Loucy (cell line): ENCODE data around the gene HS6ST1.

Source experiments
- EZH2phosphoT487 ChIP-seq: fragments of 200-600 bp; IDR thresholded peaks from 2 replicates; pipeline ENCODE4 v1.6.1; 2018; ENCODE audit warnings: antibody characterized with exemption, mild to moderate bottlenecking, moderate library complexity, borderline replicate concordance
- TF ChIP-seq, protein P1 (sequence below): fragments of 200-600 bp; sonication (generic); conservative IDR thresholded peaks from 2 replicates; pipeline ENCODE4 v1.5.1; 2014; ENCODE audit warnings: mild to moderate bottlenecking, antibody characterized with exemption, low read length

DNA sequence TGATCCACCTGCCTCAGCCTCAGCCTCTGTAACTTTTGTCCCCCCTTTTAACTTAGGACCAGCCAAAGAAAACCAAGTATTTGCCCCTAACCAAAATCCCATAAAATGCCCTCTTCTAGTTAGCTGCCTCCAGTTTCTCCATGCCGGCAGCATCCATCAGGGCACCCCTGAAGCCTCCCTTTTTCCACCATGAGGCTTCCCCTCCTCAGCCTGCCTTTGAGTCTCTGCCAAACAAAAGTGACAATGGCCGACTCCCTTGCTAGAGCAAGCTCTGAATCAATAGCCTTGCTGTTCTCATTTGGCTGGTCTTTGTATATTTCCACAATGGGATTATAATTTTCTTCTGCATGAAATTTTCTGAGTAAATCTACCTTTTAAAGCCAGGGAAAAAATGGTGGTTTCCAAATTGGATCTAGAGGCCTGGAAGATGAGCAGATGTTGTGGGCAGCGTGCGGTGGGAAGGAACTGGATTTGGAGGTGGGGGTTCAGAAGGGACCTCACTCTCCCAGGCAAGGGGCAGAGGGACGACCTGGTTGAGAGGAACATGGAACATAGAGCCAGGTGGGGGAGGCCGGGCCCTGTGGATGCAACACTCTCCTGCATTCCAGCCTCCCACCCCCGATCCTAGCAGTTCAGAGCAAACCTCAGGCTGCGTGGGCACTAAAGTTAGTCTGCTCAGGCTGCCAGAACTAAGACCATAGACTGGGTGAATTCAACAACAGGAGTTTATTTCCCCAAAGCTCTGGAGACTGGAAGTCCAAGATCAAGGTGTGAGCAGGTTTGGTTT is 80.6 kb downstream of the HS6ST1 start:
- TF ChIP-seq, protein P1, sequence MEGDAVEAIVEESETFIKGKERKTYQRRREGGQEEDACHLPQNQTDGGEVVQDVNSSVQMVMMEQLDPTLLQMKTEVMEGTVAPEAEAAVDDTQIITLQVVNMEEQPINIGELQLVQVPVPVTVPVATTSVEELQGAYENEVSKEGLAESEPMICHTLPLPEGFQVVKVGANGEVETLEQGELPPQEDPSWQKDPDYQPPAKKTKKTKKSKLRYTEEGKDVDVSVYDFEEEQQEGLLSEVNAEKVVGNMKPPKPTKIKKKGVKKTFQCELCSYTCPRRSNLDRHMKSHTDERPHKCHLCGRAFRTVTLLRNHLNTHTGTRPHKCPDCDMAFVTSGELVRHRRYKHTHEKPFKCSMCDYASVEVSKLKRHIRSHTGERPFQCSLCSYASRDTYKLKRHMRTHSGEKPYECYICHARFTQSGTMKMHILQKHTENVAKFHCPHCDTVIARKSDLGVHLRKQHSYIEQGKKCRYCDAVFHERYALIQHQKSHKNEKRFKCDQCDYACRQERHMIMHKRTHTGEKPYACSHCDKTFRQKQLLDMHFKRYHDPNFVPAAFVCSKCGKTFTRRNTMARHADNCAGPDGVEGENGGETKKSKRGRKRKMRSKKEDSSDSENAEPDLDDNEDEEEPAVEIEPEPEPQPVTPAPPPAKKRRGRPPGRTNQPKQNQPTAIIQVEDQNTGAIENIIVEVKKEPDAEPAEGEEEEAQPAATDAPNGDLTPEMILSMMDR = no peak
- TF ChIP-seq EZH2phosphoT487 = no peak
